Activated CD4-positive, alpha-beta T cell treated with anti-CD3 and anti-CD28 coated beads, Interleukin-2, Interleukin-4, amounts not matched to agents 100 ng/mL and 50 ng/mL, durations not matched to agents 16 hours and 8 hours (primary cell): Measurements from ENCODE around the gene JAM3.
"Not testable (repeated sequence)": the region's sequence is repeated elsewhere in the genome, so short reads cannot be mapped to it uniquely, and the experiment has no call there.

Source experiments
- DNase-seq: peaks from one replicate; pipeline ENCODE4 v3.0.0-alpha.2; 2020; ENCODE audit warnings: low spot score

Gene JAM3

DNA sequence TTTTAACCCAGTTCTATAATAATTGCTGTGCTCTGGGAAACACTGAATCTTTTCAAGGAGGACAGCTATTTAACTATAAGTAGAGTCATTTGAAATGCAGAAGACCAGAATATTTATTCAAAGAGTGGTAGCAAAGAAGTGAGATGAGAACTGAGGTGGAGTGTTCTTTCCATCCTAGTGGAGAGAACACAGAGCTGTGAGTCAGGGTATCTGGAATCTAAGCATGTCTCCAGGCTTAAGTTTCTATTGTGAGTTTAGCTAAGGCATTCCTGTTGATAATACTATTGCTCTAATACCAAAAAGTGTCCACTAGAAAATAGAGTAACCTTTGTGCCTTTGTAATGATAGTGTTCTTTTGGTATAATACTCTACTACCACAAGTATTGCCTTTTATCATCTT lies 32.4 kb downstream of the JAM3 start:
- no peak for DNase-seq

- DNase-seq = no peak
Measured at GRCh38 chr11:134110252-134110815, 41.5 kb downstream of the JAM3 start.

GRCh38 chr11:134113787-134114186 lies 44.9 kb downstream of the JAM3 start:
- not testable (repeated sequence) for DNase-seq

DNA sequence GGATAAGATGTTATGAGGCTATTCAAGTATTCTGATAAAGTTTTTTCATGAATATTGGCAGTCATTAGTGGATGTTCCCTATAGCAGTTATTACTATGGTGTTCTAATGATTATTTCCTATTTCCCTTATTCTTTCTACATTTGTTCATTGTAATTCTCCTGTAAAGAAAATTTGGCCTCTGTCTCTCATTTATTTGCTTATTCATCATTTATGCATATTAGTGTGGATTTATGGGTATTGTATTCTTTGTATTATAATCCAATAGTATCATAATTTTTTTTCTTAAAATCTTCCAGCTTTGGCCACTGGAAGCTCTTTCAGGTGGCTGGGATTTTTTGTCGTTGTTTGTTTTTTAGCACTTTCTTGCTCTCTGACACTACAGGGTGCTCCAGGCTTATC lies 47.3 kb downstream of the JAM3 start:
- DNase-seq = no peak

GRCh38 chr11:134118006-134118405 lies 49.1 kb downstream of the JAM3 start:
- DNase-seq = no peak

DNA sequence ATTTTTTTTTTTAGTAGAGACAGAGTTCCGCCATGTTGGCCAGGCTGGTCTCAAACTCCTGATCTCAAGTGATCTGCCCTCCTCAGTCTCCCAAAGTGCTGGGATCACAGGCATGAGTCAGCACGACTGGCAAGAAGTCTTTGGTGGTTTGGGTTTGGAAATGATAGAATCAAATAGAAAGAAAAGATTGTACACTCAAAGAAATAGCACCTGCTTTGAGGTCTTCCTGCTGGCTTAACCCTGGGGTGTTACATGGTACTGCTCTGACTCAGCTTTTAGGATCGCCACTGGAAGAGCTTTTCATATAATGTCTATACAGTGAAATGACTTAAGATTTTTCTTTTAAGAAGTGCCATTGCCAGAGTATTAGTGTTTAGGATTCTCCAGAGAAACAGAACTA lies 50.2 kb downstream of the JAM3 start:
- peak; percentile 50 for DNase-seq

DNA sequence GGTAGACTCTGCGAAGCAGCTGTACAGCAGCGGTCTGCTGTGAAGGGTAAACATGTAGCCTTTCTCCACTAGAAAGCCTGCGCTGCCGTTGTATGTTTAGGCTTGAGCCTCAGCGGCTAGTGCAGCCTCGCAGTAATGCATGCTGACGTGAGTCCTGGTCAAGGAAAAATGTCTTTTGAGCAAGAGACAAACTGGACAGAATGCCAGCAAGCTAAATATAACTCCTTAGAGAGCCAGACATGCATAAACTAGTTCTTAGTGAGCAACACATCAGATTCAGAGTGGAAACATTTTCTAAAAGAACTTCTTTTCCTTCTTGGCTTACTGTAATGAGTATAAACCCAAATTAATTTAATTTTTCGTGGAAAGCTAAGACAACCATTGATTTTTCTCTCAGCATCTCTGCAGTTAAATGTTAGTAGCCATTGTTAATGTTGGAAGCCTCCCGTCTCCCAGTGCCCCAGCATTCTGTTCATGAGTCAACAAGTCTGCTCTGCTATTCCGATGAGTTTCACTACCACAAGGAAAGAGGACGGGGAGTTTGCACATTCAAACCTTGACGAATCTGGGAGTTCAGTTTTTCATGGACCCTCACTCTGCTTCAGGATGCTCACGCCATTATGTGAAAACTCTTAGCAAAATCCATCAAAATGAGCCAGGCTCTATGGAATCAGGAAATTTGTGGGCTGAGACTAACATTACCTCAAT lies 51.4 kb downstream of the JAM3 start:
- DNase-seq = no peak

- DNase-seq = no peak
Measured at GRCh38 chr11:134120921-134121526, 52.2 kb downstream of the JAM3 start.

- DNase-seq = no peak
Measured at GRCh38 chr11:134124660-134125451, 56.0 kb downstream of the JAM3 start.

- no peak for DNase-seq
Measured at GRCh38 chr11:134125507-134125906, 56.6 kb downstream of the JAM3 start.

- no peak for DNase-seq
Measured at GRCh38 chr11:134126217-134126822, 57.4 kb downstream of the JAM3 start.

GRCh38 chr11:134131628-134132244 lies 62.9 kb downstream of the JAM3 start:
- no peak for DNase-seq

DNA sequence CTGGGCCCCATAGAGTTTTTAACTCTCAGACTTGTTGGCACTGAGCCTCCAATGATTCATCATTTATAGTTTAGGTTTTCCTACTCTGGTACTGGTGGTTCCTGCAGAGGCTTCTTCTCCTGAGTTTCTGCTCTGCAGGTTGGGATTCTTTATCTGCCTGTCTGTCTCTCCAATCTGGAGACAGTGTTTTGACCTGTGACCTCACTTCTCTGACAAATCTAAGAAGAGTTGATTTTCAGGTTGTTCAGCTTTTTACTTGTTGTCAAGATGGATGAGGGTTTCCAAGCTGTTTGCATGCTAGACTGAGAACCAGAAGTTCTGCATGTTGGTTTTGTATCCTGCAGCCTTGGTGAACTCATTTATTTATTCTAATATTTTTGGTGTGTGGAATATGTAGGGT lies 63.9 kb downstream of the JAM3 start:
- DNase-seq = no peak

DNA sequence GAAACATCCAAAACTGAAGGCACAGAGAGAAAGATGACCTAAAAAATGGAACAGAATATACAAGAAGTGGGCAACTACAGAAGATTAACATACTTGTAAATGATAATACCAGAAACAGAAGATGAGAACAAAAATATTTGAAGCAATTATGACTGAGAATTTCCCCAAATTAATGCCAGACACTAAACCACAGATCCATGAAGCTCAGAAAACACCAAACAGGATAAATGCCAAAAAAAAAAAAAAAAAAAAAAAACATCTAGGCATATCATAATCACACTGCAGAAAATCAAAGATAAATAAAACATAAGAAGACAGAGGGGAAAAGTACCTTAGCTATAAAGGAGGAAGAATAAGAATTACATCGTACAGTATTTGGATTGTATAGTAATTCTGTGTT lies 65.3 kb downstream of the JAM3 start:
- DNase-seq = no peak

DNA sequence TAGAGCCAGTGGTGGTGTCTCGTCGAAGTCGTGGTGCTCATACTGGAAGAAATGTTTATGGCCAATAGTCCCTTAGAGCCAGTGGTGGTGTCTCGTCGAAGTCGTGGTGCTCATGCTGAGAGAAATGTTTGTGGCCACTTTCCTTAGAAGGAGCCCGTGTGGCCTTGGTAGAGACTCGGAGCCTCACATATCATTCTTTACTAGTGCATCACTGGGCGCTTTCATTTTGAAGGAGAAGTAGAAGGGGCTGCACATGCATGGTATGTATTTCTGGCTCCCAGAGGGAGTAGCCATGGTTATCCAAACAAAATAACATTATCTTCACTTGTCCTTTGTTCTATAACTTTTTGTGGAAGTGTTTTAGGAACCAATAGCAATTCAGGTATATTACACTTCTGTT lies 69.5 kb downstream of the JAM3 start:
- no peak for DNase-seq

- DNase-seq = no peak
Measured at GRCh38 chr11:134139303-134139872, 70.5 kb downstream of the JAM3 start.

GRCh38 chr11:134139873-134140331 lies 71.0 kb downstream of the JAM3 start:
- peak; percentile 62 for DNase-seq

- DNase-seq = no peak
Measured at GRCh38 chr11:134140961-134141490, 72.2 kb downstream of the JAM3 start.

GRCh38 chr11:134142536-134142935 lies 73.7 kb downstream of the JAM3 start:
- DNase-seq = no peak

DNA sequence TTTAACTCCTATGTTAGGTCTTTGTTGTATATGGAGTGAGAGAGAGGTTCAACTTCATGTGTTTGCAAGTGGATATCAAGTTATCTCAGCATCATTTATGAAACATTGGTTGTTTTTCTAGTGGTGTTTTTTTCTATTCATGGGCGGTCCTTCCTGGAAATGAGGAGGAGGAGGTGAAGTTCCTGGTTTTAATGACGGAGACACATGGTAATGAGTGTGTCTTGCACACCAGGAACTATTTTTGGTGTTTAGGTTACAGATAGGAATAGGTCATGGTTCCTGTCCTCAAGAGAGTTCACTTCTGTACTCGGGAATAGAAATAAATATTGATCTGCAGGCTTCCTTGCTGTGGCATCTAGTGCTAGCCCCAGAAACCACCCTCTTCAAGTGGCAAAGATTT lies 74.9 kb downstream of the JAM3 start:
- no peak for DNase-seq

DNA sequence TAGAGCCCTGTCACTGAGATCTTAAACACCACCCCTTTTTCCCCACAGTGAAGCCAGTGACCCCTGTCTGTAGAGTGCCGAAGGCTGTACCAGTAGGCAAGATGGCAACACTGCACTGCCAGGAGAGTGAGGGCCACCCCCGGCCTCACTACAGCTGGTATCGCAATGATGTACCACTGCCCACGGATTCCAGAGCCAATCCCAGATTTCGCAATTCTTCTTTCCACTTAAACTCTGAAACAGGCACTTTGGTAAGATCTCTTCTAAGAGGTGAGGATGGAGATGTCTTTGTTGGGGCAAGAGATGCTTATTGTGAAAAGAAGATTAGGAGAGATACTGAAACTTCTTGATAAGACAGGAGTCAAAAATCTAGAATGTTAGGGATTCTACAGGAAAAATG lies 75.9 kb downstream of the JAM3 start:
- no peak for DNase-seq
